DND-41 (cell line): ENCODE measurements around the gene SKIL.

Source experiments
- EZH2 ChIP-seq: IDR thresholded peaks from 3 replicates; pipeline ENCODE4 v1.6.1; 2012; ENCODE audit warnings: borderline replicate concordance, low read depth, mild to moderate bottlenecking, moderate library complexity, low read length, inconsistent platforms; ENCODE audit not compliant: severe bottlenecking
- TF ChIP-seq, protein P1 (sequence below): IDR thresholded peaks from 2 replicates; pipeline ENCODE4 v1.5.1; 2012; ENCODE audit warnings: borderline replicate concordance, low read length, moderate library complexity, mild to moderate bottlenecking; ENCODE audit not compliant: poor library complexity, severe bottlenecking; ENCODE audit errors: extremely low read depth

GRCh38 chr3:170405101-170405500 lies 47.6 kb downstream of the SKIL start:
- TF ChIP-seq, protein P1, sequence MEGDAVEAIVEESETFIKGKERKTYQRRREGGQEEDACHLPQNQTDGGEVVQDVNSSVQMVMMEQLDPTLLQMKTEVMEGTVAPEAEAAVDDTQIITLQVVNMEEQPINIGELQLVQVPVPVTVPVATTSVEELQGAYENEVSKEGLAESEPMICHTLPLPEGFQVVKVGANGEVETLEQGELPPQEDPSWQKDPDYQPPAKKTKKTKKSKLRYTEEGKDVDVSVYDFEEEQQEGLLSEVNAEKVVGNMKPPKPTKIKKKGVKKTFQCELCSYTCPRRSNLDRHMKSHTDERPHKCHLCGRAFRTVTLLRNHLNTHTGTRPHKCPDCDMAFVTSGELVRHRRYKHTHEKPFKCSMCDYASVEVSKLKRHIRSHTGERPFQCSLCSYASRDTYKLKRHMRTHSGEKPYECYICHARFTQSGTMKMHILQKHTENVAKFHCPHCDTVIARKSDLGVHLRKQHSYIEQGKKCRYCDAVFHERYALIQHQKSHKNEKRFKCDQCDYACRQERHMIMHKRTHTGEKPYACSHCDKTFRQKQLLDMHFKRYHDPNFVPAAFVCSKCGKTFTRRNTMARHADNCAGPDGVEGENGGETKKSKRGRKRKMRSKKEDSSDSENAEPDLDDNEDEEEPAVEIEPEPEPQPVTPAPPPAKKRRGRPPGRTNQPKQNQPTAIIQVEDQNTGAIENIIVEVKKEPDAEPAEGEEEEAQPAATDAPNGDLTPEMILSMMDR = no peak
- TF ChIP-seq EZH2 = no peak
